Astrocyte of the hippocampus (primary cell): ENCODE measurements around the gene TEAD3.

Experiments
- DNase-seq: peaks from one replicate; pipeline ENCODE4 v3.0.0; 2011; ENCODE audit warnings: low read depth, low spot score

Gene TEAD3

GRCh38 chr6:35492258-35492973, 4.5 kb downstream of the TEAD3 start:
- DNase-seq, result no peak

- DNase-seq, result no peak
Measured at GRCh38 chr6:35491558-35492257, 5.2 kb downstream of the TEAD3 start.

- DNase-seq, result no peak
Measured at GRCh38 chr6:35490821-35491557, 5.9 kb downstream of the TEAD3 start.

- peak; percentile 95 for DNase-seq
Measured at GRCh38 chr6:35489995-35490791, 6.7 kb downstream of the TEAD3 start.

GRCh38 chr6:35489066-35489465, 7.8 kb downstream of the TEAD3 start:
- no peak for DNase-seq

GRCh38 chr6:35488517-35488862, 8.4 kb downstream of the TEAD3 start:
- no peak for DNase-seq

GRCh38 chr6:35487658-35488516, 9.0 kb downstream of the TEAD3 start:
- peak; percentile 66 for DNase-seq

GRCh38 chr6:35486005-35486925, 10.6 kb downstream of the TEAD3 start:
- no peak for DNase-seq

GRCh38 chr6:35485402-35485877, 11.4 kb downstream of the TEAD3 start:
- peak; percentile 78 for DNase-seq

- no peak for DNase-seq
Measured at GRCh38 chr6:35484921-35485392, 11.9 kb downstream of the TEAD3 start.

- DNase-seq, result no peak
Measured at GRCh38 chr6:35483893-35484645, 12.8 kb downstream of the TEAD3 start.

- no peak for DNase-seq
Measured at GRCh38 chr6:35483490-35483889, 13.4 kb downstream of the TEAD3 start.

- DNase-seq, result no peak
Measured at GRCh38 chr6:35483062-35483461, 13.8 kb downstream of the TEAD3 start.

- DNase-seq, result no peak
Measured at GRCh38 chr6:35481226-35481625, 15.7 kb downstream of the TEAD3 start.

GRCh38 chr6:35480176-35480575, 16.7 kb downstream of the TEAD3 start:
- DNase-seq, result no peak

GRCh38 chr6:35478259-35478658, 18.6 kb downstream of the TEAD3 start:
- no peak for DNase-seq

GRCh38 chr6:35477551-35478179, 19.2 kb downstream of the TEAD3 start:
- DNase-seq, result no peak

GRCh38 chr6:35477028-35477427, 19.9 kb downstream of the TEAD3 start:
- DNase-seq, result no peak
